K562 (cell line): ENCODE data around the gene AGR2. TPM values are rescaled to one million over a fixed set of nuclear protein-coding genes. Genes with fewer than 3 reads are reported as not detected.
A peak's percentile ranks its signal among the peaks of the same experiment; 100 is the strongest.

Experiments
- CBX3 ChIP-seq, 2 experiments: IDR thresholded peaks; 1 replicate in 1 of 2; 2 replicates in 1 of 2; pipeline ENCODE4 v1.6.1; 2012; ENCODE audit warnings: inconsistent platforms in 2 of 2, low read length in 2 of 2, borderline replicate concordance in 1 of 2, control low read depth in 1 of 2
- CREB3 ChIP-seq: fragments of 450-650 bp; conservative IDR thresholded peaks from 2 replicates; pipeline ENCODE4 v1.6.1; 2016; ENCODE audit warnings: missing genetic modification characterization, low read depth, mild to moderate bottlenecking, missing compliant biosample characterization, moderate library complexity
- ETV5 ChIP-seq: sonication (generic); formaldehyde crosslinking; IDR thresholded peaks from 2 replicates; pipeline ENCODE4 v1.4.0; 2020; ENCODE audit warnings: low read depth, mild to moderate bottlenecking, missing genetic modification reagents
- KLF10 ChIP-seq: fragments of 250-450 bp; sonication (Bioruptor Pico); IDR thresholded peaks from 2 replicates; pipeline ENCODE4 v1.6.1; 2021; ENCODE audit warnings: matching md5 sums
- NCOA4 ChIP-seq: fragments of 450-650 bp; IDR thresholded peaks from 2 replicates; pipeline ENCODE4 v1.6.1; 2018; ENCODE audit warnings: mild to moderate bottlenecking; ENCODE audit not compliant: partially characterized antibody
- NEUROD1 ChIP-seq: fragments of 150-350 bp; IDR thresholded peaks from 2 replicates; pipeline ENCODE4 v1.6.1; 2014; ENCODE audit warnings: borderline replicate concordance, low read length, low read depth; ENCODE audit not compliant: partially characterized antibody
- PRMT5 ChIP-seq: sonication (generic); formaldehyde crosslinking; IDR thresholded peaks from 2 replicates; pipeline ENCODE4 v1.5.0; 2020; ENCODE audit warnings: missing genetic modification reagents
- RCOR1 ChIP-seq, 2 experiments: IDR thresholded peaks; 2 replicates each; pipeline ENCODE4 v1.6.1; 2012; ENCODE audit warnings: low read depth in 2 of 2, low read length in 2 of 2, borderline replicate concordance in 1 of 2, improper control_type of control experiment in 1 of 2
- RHOXF2B ChIP-seq: fragments of 250-450 bp; sonication (Bioruptor Pico); conservative IDR thresholded peaks from 2 replicates; pipeline ENCODE4 v1.5.1; 2021
- ZKSCAN1 ChIP-seq: fragments of 150-350 bp; IDR thresholded peaks from 2 replicates; pipeline ENCODE4 v1.6.1; 2016; ENCODE audit warnings: low read depth, low read length
- ZNF561 ChIP-seq: fragments of 450-650 bp; formaldehyde crosslinking; conservative IDR thresholded peaks from 2 replicates; pipeline ENCODE4 v1.4.0; 2020; ENCODE audit warnings: mild to moderate bottlenecking, moderate library complexity
- polyA plus RNA-seq, 8 experiments: library from polyadenylated mRNA; depleted of rRNA in 4 of 8; stranded (reverse) in 5 of 8; unstranded in 3 of 8; fragments of >200 nt; fragmentation: Nextera tagmentation in 2 of 8; fragmentation: Illumina TruSeq in 1 of 8; extraction: Ambion mirVana in 2 of 8; extraction: Trizol in 1 of 8; gene quantifications; 2 replicates each; pipeline versions ENCODE4 v1.2.1 to v1.2.3, GENCODE V29; 2011 to 2014; ENCODE audit warnings: inconsistent platforms in 1 of 8, missing spikeins in 1 of 8
- total RNA-seq, 7 experiments: library from RNA; depleted of rRNA in 6 of 7; stranded (reverse); fragments of >200 nt in 6 of 7; fragmentation: Illumina TruSeq in 2 of 7; extraction: Trizol in 2 of 7; gene quantifications; 2 replicates each; pipeline versions ENCODE4 v1.2.1 to v1.2.3, GENCODE V29; 2011 to 2021; ENCODE audit warnings: low replicate concordance in 1 of 7
- TF ChIP-seq, protein P1 (sequence below): sonication (generic); formaldehyde crosslinking; IDR thresholded peaks from 2 replicates; pipeline ENCODE4 v1.8.0; 2022; ENCODE audit warnings: mild to moderate bottlenecking, missing genetic modification reagents
- TF ChIP-seq, protein P2 (sequence below): fragments of 250-450 bp; sonication (Bioruptor Pico); IDR thresholded peaks from 2 replicates; pipeline ENCODE4 v1.4.0; 2020; ENCODE audit warnings: borderline replicate concordance
- TF ChIP-seq, protein P3 (sequence below), 2 experiments: fragments of 450-650 bp; IDR thresholded peaks; 2 replicates each; pipeline ENCODE4 v1.6.1; 2016; ENCODE audit warnings: mild to moderate bottlenecking in 2 of 2, borderline replicate concordance in 1 of 2, low read depth in 1 of 2, moderate library complexity in 1 of 2

AGR2 gene
- total and polyA plus RNA-seq, 9 of the 15 experiments (the other 6 are each of a cell fraction or from before 2014, with no cell fraction given) = 0.66 TPM; not detected in 8

GRCh38 chr7:16753102-16753931, 51.5 kb downstream of the AGR2 start, which contains the start of gene TSPAN13 (continued):
- TF ChIP-seq, protein P1, sequence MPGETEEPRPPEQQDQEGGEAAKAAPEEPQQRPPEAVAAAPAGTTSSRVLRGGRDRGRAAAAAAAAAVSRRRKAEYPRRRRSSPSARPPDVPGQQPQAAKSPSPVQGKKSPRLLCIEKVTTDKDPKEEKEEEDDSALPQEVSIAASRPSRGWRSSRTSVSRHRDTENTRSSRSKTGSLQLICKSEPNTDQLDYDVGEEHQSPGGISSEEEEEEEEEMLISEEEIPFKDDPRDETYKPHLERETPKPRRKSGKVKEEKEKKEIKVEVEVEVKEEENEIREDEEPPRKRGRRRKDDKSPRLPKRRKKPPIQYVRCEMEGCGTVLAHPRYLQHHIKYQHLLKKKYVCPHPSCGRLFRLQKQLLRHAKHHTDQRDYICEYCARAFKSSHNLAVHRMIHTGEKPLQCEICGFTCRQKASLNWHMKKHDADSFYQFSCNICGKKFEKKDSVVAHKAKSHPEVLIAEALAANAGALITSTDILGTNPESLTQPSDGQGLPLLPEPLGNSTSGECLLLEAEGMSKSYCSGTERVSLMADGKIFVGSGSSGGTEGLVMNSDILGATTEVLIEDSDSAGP (CRISPR knock-in tag) = no peak
- no peak for TF ChIP-seq PRMT5 (CRISPR knock-in tag)
- TF ChIP-seq CBX3 (IDR thresholded peaks at IDR 0.05; ENCODE audit: borderline replicate concordance in 1 of 2, low read length in 2 of 2) = peak in 1 of 2 experiments; percentile 30; a peak in 1 of 3 replicates
- TF ChIP-seq ETV5 (CRISPR knock-in tag) = no peak
- no peak; a peak in 1 of 4 replicates for TF ChIP-seq RCOR1 (IDR thresholded peaks at IDR 0.05; ENCODE audit: borderline replicate concordance in 1 of 2, low read depth in 2 of 2, low read length in 2 of 2)
- no peak for TF ChIP-seq ZNF561 (CRISPR knock-in tag)
- TF ChIP-seq, protein P2, sequence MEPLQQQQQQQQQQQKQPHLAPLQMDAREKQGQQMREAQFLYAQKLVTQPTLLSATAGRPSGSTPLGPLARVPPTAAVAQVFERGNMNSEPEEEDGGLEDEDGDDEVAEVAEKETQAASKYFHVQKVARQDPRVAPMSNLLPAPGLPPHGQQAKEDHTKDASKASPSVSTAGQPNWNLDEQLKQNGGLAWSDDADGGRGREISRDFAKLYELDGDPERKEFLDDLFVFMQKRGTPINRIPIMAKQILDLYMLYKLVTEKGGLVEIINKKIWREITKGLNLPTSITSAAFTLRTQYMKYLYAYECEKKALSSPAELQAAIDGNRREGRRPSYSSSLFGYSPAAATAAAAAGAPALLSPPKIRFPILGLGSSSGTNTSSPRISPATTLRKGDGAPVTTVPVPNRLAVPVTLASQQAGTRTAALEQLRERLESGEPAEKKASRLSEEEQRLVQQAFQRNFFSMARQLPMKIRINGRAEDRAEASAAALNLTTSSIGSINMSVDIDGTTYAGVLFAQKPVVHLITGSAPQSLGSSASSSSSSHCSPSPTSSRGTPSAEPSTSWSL (CRISPR knock-in tag) = no peak
- TF ChIP-seq ZKSCAN1 = no peak
- TF ChIP-seq KLF10 = no peak
- TF ChIP-seq, protein P3, sequence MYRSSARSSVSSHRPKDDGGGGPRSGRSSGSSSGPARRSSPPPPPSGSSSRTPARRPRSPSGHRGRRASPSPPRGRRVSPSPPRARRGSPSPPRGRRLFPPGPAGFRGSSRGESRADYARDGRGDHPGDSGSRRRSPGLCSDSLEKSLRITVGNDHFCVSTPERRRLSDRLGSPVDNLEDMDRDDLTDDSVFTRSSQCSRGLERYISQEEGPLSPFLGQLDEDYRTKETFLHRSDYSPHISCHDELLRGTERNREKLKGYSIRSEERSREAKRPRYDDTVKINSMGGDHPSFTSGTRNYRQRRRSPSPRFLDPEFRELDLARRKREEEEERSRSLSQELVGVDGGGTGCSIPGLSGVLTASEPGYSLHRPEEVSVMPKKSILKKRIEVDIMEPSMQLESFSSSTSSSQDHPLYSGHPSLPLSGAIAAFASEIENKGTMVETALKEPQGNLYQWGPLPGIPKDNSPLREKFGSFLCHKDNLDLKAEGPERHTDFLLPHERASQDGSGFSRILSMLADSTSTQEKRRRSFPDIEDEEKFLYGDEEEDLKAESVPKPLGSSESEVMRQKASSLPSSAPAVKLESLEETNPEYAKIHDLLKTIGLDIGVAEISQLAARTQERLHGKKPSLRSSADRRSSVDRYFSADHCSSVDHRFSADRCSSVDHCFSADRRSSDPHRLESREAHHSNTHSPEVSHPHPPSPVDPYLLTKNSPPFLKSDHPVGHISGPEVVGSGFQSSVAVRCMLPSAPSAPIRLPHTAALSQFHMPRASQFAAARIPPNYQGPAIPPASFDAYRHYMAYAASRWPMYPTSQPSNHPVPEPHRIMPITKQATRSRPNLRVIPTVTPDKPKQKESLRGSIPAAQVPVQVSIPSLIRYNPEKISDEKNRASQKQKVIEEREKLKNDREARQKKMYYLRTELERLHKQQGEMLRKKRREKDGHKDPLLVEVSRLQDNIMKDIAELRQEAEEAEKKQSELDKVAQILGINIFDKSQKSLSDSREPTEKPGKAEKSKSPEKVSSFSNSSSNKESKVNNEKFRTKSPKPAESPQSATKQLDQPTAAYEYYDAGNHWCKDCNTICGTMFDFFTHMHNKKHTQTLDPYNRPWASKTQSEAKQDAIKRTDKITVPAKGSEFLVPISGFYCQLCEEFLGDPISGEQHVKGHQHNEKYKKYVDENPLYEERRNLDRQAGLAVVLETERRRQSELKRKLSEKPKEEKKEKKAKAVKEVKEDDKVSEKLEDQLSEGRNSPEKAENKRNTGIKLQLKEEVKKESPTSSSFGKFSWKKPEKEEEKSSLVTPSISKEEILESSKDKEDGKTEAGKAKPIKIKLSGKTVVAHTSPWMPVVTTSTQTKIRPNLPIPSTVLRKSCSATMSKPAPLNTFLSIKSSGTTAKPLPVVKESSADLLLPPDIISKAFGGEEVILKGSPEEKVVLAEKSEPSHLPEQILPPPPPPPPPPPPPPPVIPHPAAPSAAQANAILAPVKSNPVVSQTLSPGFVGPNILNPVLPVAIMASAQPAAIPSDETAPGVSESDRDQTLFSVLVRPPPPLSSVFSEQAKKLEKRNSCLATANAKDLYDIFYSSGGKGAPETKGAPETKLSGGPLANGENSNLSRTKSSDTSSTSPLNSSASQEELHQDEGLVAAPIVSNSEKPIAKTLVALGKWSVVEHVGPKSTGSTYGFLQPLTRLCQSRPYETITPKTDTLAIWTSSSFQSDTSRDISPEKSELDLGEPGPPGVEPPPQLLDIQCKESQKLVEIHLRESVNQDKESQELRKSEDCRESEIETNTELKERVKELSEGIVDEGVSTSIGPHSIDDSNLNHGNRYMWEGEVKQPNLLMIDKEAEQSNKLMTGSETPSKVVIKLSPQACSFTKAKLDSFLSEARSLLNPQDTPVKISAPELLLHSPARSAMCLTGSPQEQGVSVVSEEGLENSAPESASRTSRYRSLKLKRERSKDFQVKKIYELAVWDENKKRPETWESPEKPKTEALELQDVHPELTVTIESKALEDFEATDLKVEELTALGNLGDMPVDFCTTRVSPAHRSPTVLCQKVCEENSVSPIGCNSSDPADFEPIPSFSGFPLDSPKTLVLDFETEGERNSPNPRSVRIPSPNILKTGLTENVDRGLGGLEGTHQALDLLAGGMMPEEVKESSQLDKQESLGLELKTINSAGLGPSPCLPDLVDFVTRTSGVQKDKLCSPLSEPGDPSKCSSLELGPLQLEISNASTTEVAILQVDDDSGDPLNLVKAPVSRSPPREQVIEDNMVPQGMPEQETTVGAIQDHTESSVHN (IDR thresholded peaks at IDR 0.05; ENCODE audit: borderline replicate concordance in 1 of 2, low read depth in 1 of 2) = no peak
- no peak for TF ChIP-seq NEUROD1
- TF ChIP-seq RHOXF2B (CRISPR knock-in tag) = no peak
- no peak for TF ChIP-seq NCOA4
- TF ChIP-seq CREB3 (tag) = peak; percentile 84; the same call in 1 of the 2 replicates
